Activated CD8-positive, alpha-beta T cell treated with anti-CD3 and anti-CD28 coated beads for 36 hours (primary cell): ENCODE measurements around the gene CCDC33. TPM values are rescaled to one million over a fixed set of nuclear protein-coding genes. Genes with fewer than 3 reads are reported as not detected.

Experiments used
- ATAC-seq: fragments of 200-7000 bp; cut with Tn5 transposase; one replicate; pipeline ENCODE4 v1.10.0; 2021; ENCODE audit warnings: mild to moderate bottlenecking, moderate library complexity
- CTCF ChIA-PET: fragments of 350-600 bp; sonication (Branson Sonifier 250); formaldehyde crosslinking; loops from one replicate; lab custom pipeline; 2021; ENCODE audit warnings: antibody characterized with exemption; lab: Charles Lee
- POLR2A ChIA-PET: fragments of 350-600 bp; sonication (Branson Sonifier 250); formaldehyde crosslinking; loops from one replicate; lab custom pipeline; 2021; ENCODE audit warnings: antibody characterized with exemption; lab: Charles Lee
- DNase-seq: peaks from one replicate; pipeline ENCODE4 v3.0.0-alpha.2; 2020
- H3K27ac Mint-ChIP-seq: one replicate; pipeline ENCODE4 v1.8.0; 2021; ENCODE audit warnings: mild to moderate bottlenecking, mixed read lengths
- H3K27me3 Mint-ChIP-seq: one replicate; pipeline ENCODE4 v1.8.0; 2021; ENCODE audit warnings: mixed read lengths
- H3K36me3 Mint-ChIP-seq: one replicate; pipeline ENCODE4 v1.8.0; 2021; ENCODE audit warnings: low read depth, mixed read lengths
- H3K4me1 Mint-ChIP-seq: one replicate; pipeline ENCODE4 v1.8.0; 2021; ENCODE audit warnings: low read depth, mixed read lengths
- H3K4me3 Mint-ChIP-seq: one replicate; pipeline ENCODE4 v1.8.0; 2021; ENCODE audit warnings: mild to moderate bottlenecking, moderate library complexity, mixed read lengths
- H3K9me3 Mint-ChIP-seq: one replicate; pipeline ENCODE4 v1.8.0; 2021; ENCODE audit warnings: mixed read lengths
- intact Hi-C: fragments of 100-400 bp; cut with micrococcal nuclease; formaldehyde crosslinking; loops from one replicate; pipeline ENCODE4 v1.10.0; 2022
- total RNA-seq, 2 experiments: library from RNA; stranded (reverse); gene quantifications; one replicate each; pipeline ENCODE4 v1.2.3, GENCODE V29; 2021
- TF ChIP-seq, protein P1 (sequence below): fragments of 200-600 bp; IDR thresholded peaks from one replicate; pipeline ENCODE4 v1.8.0; 2022; ENCODE audit warnings: antibody characterized with exemption, mild to moderate bottlenecking

The CCDC33 gene
- total RNA-seq, 2 experiments from 2014 or later: 0.16 to 0.38 TPM

GRCh38 chr15:74199297-74199652, 36.9 kb upstream of the CCDC33 start:
- no peaks in the 10 kb centered on the region for H3K27me3 Mint-ChIP-seq
- DNase-seq: no peak
- H3K4me1 Mint-ChIP-seq: peaks cover 4% of the 10 kb centered on the region
- POLR2A ChIA-PET: no interaction called here
- TF ChIP-seq, protein P1, sequence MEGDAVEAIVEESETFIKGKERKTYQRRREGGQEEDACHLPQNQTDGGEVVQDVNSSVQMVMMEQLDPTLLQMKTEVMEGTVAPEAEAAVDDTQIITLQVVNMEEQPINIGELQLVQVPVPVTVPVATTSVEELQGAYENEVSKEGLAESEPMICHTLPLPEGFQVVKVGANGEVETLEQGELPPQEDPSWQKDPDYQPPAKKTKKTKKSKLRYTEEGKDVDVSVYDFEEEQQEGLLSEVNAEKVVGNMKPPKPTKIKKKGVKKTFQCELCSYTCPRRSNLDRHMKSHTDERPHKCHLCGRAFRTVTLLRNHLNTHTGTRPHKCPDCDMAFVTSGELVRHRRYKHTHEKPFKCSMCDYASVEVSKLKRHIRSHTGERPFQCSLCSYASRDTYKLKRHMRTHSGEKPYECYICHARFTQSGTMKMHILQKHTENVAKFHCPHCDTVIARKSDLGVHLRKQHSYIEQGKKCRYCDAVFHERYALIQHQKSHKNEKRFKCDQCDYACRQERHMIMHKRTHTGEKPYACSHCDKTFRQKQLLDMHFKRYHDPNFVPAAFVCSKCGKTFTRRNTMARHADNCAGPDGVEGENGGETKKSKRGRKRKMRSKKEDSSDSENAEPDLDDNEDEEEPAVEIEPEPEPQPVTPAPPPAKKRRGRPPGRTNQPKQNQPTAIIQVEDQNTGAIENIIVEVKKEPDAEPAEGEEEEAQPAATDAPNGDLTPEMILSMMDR: no peak
- H3K27ac Mint-ChIP-seq: no peak overlapping the region
- intact Hi-C loops: no loop called here
- no peaks in the 10 kb centered on the region for H3K36me3 Mint-ChIP-seq
- ATAC-seq: no peak
- H3K9me3 Mint-ChIP-seq: no peaks in the 10 kb centered on the region
- CTCF ChIA-PET: no interaction called here
- no peak overlapping the region for H3K4me3 Mint-ChIP-seq

GRCh38 chr15:74200412-74200815, 35.7 kb upstream of the CCDC33 start:
- H3K36me3 Mint-ChIP-seq: no peaks in the 10 kb centered on the region
- H3K27me3 Mint-ChIP-seq: no peaks in the 10 kb centered on the region
- DNase-seq: no peak
- TF ChIP-seq, protein P1: no peak
- H3K4me1 Mint-ChIP-seq: peaks cover 4% of the 10 kb centered on the region
- no peak overlapping the region for H3K4me3 Mint-ChIP-seq
- intact Hi-C loops: no loop called here
- ChIA-PET CTCF (no interaction called here), POLR2A (interaction anchor here (0.7 kb wide), 1 partner anchor 89 kb away, joined by 3 read pairs; no protein-coding TSS in a partner anchor)
- ATAC-seq: no peak
- no peak overlapping the region for H3K27ac Mint-ChIP-seq
- H3K9me3 Mint-ChIP-seq: no peaks in the 10 kb centered on the region

DNA sequence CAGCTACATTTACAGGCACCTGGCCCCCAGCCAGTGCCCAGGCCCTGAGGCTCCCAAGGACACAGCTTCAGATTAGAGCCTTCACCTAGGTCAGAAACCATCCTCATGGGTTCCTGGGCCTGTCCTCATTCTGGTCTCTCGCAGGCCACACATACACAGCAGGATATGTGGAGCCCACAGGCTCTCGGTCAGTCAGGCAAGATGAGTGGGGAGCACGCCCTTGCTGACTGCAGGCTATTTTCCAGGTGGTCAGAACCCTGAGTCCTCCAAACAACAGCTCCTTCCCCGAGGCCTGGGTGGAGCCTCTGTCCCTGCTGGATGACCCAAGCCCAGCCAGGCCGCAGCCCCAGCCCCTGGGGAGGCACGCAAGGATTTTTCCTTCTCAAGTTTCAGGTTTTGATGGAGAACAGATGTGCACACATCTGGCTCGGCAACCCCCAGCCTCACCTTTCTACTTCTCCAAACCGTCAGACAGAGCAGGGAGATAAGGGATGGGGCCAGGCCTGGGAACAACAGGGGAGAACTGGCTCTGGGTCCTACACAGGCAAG, 35.2 kb upstream of the CCDC33 start:
- ChIA-PET CTCF (no interaction called here), POLR2A (interaction anchor here (0.7 kb wide), 1 partner anchor 89 kb away, joined by 3 read pairs; no protein-coding TSS in a partner anchor)
- no peak overlapping the region for H3K27ac Mint-ChIP-seq
- intact Hi-C loops: no loop called here
- no peaks in the 10 kb centered on the region for H3K9me3 Mint-ChIP-seq
- no peak for ATAC-seq
- no peak overlapping the region for H3K4me3 Mint-ChIP-seq
- H3K27me3 Mint-ChIP-seq: no peaks in the 10 kb centered on the region
- H3K4me1 Mint-ChIP-seq: peaks cover 4% of the 10 kb centered on the region
- no peaks in the 10 kb centered on the region for H3K36me3 Mint-ChIP-seq
- TF ChIP-seq, protein P1: no peak
- no peak for DNase-seq

GRCh38 chr15:74201710-74202420, 34.3 kb upstream of the CCDC33 start:
- Mint-ChIP-seq H3K27me3 (no peaks in the 10 kb centered on the region), H3K4me1 (peaks cover 4% of the 10 kb centered on the region), H3K36me3 (no peaks in the 10 kb centered on the region), H3K27ac (no peak overlapping the region), H3K9me3 (no peaks in the 10 kb centered on the region), H3K4me3 (no peak overlapping the region)
- ATAC-seq (no peak), DNase-seq (no peak)
- CTCF ChIA-PET: interaction anchor here (1.0 kb wide), 1 partner anchor 74 kb away, joined by 3 read pairs; no protein-coding TSS in a partner anchor
- intact Hi-C loops: no loop called here
- TF ChIP-seq, protein P1: no peak
- POLR2A ChIA-PET: interaction anchor here (0.7 kb wide), 1 partner anchor 248 kb away, joined by 4 read pairs; no protein-coding TSS in a partner anchor
